ENCODE results near the gene RPL27A.

RPL27A gene

DNA sequence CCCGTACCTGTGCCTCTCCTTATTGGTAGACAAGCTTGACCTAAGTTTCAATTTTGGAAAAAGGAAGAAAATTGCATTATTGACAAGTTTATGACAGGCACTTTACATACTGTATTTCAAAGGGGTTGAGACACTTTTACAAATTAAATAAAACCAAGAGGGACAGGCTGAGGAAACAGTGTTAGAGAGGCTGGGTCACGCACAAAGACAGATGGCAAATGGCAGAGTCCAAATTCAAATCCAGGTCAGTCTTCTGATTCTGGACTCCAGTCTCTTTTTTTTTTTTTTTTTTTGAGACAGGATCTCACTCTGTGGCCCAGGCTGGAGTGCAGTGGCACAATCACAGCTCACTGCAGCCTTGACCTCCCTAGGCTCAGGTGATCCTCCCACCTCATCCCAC is 10.2 kb upstream of the RPL27A start:
- TF ChIP-seq, protein P1, sequence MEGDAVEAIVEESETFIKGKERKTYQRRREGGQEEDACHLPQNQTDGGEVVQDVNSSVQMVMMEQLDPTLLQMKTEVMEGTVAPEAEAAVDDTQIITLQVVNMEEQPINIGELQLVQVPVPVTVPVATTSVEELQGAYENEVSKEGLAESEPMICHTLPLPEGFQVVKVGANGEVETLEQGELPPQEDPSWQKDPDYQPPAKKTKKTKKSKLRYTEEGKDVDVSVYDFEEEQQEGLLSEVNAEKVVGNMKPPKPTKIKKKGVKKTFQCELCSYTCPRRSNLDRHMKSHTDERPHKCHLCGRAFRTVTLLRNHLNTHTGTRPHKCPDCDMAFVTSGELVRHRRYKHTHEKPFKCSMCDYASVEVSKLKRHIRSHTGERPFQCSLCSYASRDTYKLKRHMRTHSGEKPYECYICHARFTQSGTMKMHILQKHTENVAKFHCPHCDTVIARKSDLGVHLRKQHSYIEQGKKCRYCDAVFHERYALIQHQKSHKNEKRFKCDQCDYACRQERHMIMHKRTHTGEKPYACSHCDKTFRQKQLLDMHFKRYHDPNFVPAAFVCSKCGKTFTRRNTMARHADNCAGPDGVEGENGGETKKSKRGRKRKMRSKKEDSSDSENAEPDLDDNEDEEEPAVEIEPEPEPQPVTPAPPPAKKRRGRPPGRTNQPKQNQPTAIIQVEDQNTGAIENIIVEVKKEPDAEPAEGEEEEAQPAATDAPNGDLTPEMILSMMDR (IDR thresholded peaks at IDR 0.05; ENCODE audit: insufficient read depth, low read depth, low read length, missing control alignments): no peak
- no peak overlapping the region for H3K4me3 ChIP-seq (ENCODE audit: low read depth, low read length)
- DNase-seq (ENCODE audit: low read depth): no peak

DNA sequence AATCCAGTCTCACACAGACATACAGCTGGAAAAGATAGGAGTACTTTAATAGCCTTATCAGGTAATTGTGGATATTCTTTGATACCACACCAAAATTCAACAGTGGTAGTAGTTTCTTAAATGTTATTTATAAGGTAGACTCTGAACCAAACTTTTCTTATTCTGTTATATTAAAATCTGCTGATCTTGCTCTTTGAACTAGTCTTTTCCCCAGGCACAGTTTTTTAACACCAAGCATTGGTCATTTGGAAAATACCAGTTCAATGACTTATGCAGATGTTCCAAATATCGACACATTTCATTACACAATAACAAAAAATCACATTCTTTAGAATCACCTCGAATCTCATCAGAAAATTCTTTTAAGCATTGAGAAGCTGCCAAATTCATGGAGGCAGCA is 7.7 kb upstream of the RPL27A start:
- no peak for DNase-seq (ENCODE audit: low read depth)
- no peak overlapping the region for H3K4me3 ChIP-seq (ENCODE audit: low read depth, low read length)
- TF ChIP-seq, protein P1 (IDR thresholded peaks at IDR 0.05; ENCODE audit: insufficient read depth, low read depth, low read length, missing control alignments): no peak

DNA sequence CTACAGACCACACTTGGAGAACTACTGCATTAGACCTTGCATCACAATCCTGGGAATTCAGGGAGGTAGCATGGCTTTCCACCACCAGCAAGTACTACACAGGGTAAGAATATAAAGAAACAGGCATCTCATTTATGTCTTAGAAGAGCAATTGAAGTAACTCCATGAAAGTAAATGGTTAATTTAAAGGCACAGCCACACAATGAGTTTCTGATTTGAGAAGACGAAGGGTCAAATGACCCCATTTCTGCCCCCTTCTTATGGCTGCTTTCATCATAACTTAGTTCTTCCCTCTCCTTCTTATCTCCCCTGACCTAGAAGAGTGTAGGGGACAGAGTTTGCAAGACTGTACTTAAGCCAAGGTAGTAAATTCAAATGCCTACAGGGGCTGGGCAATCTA is 6.1 kb upstream of the RPL27A start:
- no peak overlapping the region for H3K4me3 ChIP-seq (ENCODE audit: low read depth, low read length)
- TF ChIP-seq, protein P1 (IDR thresholded peaks at IDR 0.05; ENCODE audit: insufficient read depth, low read depth, low read length, missing control alignments): no peak
- no peak for DNase-seq (ENCODE audit: low read depth)

DNA sequence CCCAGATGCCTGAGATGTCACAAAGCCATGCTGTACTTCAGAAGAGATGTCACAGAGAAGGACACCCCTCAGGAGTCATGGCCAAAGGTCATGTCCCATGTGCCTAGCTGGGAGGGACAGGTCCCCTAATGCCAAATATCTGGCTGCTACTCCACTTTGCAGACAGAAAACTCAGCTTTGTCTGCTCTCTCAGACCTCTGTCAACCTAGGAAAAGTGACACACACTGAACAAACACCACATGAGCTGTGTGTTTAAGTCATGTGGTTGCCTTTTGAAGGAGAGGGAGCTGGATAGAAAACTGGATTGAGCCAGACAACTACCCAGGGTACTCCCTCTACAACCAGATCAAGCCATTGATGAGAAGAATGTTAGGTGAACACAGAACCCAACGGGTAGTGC is 3.6 kb upstream of the RPL27A start:
- TF ChIP-seq, protein P1 (IDR thresholded peaks at IDR 0.05; ENCODE audit: insufficient read depth, low read depth, low read length, missing control alignments): no peak
- no peak for DNase-seq (ENCODE audit: low read depth)
- H3K4me3 ChIP-seq (ENCODE audit: low read depth, low read length): no peak overlapping the region

DNA sequence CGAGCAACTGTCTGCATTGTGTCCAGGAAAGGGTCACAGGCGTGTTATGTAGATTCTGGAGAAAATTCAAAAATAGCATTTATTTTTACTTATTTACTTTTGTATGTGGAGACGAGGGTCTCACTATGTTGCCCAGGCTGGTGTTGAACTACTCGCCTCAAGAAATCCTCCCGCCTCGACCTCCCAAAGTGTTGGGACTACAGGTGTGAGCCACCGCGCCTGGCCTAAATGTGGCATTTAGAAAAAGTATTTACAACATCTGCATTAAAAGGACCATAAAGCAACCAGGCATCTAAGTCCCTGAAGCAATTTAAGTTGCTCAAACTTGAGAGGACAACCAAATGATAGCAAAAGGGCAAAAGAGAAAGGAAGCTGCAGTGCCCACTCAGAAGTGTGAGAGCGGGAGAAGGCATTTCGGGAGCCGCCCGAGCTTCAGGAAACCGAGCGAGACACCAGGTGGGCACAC is 722 bp upstream of the RPL27A start:
- TF ChIP-seq, protein P1 (IDR thresholded peaks at IDR 0.05; ENCODE audit: insufficient read depth, low read depth, low read length, missing control alignments): no peak
- no peak for DNase-seq (ENCODE audit: low read depth)
- H3K4me3 ChIP-seq (ENCODE audit: low read depth, low read length): peak overlapping the region; percentile 76

DNA sequence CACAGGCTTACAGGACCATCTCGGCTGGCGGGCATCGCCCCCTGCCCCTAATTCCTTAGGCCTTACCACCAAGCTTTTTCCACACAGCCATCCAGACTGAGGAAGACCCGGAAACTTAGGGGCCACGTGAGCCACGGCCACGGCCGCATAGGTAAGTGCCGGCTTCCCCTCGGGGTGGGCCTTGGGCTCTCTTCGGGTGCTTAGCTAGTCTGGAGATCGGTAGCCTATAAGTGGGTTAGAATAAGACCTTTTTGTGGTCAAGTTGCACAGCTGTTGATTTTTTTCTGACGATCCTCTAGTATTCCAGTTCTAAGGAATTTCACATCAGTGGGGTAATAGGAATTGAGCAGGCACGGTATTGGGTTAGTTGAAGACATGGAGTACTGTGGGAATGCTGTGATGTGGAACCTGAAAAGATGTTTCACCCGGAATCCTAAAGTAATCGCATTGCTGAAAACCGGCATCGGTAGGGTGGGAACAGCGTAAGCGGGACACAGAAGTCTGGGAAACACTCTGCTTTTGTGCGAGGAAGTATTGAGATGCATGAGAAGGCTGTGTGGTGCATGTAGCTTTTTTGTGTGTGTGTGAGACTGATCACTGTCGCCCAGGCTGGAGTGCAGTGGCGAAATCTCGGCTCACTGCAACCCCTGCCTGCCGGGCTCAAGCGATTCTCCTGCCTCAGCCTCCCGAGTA is 669 bp downstream of the RPL27A start:
- peak overlapping the region; percentile 76 for H3K4me3 ChIP-seq (ENCODE audit: low read depth, low read length)
- TF ChIP-seq, protein P1 (IDR thresholded peaks at IDR 0.05; ENCODE audit: insufficient read depth, low read depth, low read length, missing control alignments): no peak
- peak; percentile 56 for DNase-seq (ENCODE audit: low read depth)
